T47D (cell line): ENCODE results near the gene ATG12.
A peak's percentile ranks its signal among the peaks of the same experiment; 100 is the strongest.
"Not testable (repeated sequence)": the region's sequence is repeated elsewhere in the genome, so short reads cannot be mapped to it uniquely, and the experiment has no call there.

Source experiments
- DNase-seq, 2 experiments: peaks; one replicate each; pipeline versions ENCODE4 v3.0.0 to v3.0.0-alpha.2; 2011 to 2012; ENCODE audit warnings: low read depth in 1 of 2, low spot score in 1 of 2
- JUND ChIP-seq: IDR thresholded peaks from 2 replicates; pipeline ENCODE4 v1.6.1; 2012; ENCODE audit warnings: low read depth
- in situ Hi-C: cut with HindIII; loops from 2 replicates; pipeline ENCODE4 v1.10.0; 2016; ENCODE audit warnings: low sequenced_read_pairs, low pct_unique_long_range_greater_than_20kb

ATG12 gene

DNA sequence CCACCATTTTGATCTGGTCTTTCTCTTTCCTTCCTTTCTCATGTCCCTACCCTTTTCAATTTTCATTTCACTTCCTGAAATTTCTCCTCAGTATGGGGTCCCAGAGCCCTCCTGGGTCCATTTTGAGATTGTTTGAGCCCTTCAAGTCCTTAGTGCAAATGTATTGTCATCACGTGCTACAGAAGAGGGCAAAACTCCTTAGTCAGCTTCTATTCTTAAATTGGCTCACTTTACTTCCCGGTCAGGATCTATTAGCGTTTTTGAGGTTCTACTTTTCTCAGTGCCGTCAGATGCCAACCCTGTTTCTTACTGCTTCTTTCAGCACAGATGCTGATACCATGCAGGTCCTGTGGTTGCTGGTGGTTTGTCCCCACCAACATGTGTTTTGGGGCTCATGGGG, 5.9 kb downstream of the ATG12 start:
- in situ Hi-C loops = no loop called here

DNA sequence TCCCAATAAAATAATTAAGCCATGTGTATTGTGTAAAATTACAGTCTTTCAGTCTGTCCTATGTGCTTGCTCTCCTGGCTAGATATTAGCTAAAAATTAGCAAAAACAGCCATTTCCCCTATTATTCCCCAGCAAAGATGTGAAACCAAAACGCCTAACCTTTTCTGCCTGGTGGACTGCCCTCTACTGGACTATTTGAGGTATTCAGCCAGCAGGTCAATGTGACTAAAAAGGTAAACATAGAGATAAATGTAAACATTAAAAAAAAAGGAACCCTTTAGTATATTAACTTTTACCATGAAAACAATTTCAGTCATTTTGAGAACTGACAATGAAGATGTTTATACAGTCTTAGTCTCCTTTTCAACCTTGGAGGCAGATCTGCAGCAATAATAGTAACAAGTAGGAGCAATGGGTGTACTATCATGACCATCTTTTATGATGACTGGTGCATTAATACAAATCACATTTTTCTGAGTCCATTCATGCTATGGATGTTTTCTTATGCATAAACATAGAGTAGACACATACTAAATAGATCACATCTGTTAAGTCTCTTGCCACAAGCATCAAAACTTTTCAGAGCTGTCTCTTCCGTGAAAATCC, 10.1 kb downstream of the ATG12 start:
- in situ Hi-C loops = no loop called here
- DNase-seq = peak; percentile 44 to 65
- TF ChIP-seq JUND = no peak

More for the DNA sequence above, 5.9 kb downstream of the ATG12 start:
- DNase-seq = no peak
- TF ChIP-seq JUND = no peak

DNA sequence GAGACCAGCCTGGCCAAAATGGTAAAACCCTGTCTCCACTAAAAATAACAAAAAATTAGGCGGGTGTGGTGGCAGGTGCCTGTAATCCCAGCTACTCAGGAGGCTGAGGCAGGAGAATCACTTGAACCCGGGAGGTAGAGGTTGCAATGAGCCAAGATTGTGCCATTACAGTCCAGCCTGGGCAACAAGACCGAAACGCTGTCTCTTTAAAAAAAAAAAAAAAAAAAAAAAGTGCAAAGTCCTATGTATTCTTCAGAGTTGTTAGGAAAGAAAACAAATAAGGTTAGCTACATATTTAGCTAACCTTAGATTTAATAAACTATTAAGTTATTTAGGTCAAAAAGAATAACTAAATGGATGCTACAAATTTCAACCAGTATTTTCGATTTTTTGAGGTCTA, 11.5 kb downstream of the ATG12 start:
- in situ Hi-C loops = no loop called here
- no peak for DNase-seq
- no peak for TF ChIP-seq JUND

DNA sequence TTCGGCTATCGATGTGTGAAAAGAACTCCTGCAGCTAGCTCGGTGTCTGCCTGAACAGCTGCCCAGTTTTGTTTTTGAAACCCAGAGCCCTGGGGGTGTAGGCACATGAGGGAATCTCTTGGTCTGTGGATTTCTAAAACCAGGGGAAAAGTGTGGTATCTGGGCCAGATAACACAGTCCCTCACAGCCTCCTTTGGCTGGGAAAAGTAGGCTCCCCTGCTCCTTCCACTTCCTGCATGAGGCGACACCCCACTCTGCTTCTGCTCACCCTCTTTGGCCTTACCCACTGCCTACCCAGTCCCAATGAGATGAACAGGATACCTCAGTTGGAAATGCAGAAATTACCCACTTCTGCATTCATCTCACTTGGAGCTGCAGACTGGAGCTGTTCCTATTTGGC, 15.4 kb downstream of the ATG12 start:
- no peak for TF ChIP-seq JUND
- DNase-seq = no peak
- in situ Hi-C loops = no loop called here

DNA sequence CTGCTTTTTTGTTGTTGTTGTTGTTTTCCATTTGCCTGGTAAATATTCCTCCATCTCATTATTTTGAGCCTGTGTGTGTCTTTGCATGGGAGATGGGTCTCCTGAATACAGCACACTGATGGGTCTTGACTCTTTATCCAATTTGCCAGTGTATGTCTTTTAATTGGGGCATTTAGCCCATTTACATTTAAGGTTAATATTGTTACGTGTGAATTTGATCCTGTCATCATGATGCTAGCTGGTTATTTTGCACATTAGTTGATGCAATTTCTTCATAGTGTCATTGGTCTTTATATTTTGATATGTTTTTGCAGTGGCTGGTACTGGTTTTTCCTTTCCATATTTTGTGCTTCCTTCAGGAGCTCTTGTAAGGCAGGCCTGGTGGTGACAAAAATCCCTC, 16.4 kb downstream of the ATG12 start:
- DNase-seq, in situ Hi-C loops: not testable (repeated sequence)

DNA sequence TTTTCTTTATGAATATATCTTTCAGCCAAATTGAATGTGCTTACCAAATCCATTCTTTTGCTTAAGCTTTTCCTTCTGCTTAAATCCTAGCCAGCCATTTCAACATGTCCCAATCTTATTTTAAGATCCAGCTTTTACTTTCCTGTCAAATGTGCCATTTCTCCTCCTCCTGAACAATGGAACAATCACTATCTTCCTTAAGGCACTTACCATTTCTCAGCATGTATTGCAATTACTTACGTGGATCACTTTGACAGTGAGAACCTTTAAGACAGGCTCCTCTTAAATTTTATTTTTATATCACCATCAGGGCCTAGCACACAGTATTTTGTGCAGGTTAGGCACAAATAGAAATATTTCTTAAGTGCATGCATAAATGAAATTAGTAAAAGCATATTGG, 20.5 kb downstream of the ATG12 start:
- in situ Hi-C loops = no loop called here
- no peak for TF ChIP-seq JUND

DNA sequence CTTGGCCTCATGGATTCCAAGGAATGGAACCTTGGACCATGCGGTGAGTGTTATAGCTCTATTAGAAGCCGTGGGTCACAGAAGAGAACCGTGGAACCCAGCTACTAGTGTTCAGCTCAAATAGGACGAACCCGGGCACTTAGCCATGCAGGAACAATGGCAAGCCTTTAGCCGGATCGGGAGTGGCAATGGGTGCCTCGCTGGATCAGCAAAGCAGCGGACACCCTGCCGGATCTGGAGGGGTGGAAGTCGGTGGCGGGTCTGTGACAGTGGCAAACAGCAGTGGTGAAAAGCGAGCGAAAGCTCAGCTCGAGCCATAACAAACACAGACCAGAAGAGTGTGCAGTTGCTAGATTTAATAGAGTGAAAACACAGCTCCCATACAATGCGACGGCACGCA, 22.5 kb downstream of the ATG12 start:
- DNase-seq = no peak
- TF ChIP-seq JUND = no peak
- in situ Hi-C loops = no loop called here

More for the DNA sequence above, 20.5 kb downstream of the ATG12 start:
- no peak for DNase-seq

DNA sequence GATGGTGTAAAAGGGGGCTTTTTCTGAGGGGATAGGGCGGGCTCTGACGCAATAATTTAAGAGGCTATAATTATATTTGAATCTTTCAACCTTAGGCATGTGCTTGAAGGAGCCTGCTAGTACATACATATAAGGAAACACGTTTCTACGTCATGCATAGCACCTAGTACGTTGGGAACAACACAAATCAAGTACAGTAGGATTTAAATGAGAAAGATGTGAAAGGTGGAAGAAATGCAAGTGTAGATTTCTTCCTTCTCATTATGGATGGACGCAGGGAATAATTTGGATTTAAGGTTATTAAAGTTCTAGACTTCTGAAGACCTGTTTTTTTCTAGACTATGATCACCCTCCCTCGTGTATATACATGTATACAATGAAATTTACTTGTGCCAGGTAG, 24.0 kb downstream of the ATG12 start:
- in situ Hi-C loops = no loop called here

DNA sequence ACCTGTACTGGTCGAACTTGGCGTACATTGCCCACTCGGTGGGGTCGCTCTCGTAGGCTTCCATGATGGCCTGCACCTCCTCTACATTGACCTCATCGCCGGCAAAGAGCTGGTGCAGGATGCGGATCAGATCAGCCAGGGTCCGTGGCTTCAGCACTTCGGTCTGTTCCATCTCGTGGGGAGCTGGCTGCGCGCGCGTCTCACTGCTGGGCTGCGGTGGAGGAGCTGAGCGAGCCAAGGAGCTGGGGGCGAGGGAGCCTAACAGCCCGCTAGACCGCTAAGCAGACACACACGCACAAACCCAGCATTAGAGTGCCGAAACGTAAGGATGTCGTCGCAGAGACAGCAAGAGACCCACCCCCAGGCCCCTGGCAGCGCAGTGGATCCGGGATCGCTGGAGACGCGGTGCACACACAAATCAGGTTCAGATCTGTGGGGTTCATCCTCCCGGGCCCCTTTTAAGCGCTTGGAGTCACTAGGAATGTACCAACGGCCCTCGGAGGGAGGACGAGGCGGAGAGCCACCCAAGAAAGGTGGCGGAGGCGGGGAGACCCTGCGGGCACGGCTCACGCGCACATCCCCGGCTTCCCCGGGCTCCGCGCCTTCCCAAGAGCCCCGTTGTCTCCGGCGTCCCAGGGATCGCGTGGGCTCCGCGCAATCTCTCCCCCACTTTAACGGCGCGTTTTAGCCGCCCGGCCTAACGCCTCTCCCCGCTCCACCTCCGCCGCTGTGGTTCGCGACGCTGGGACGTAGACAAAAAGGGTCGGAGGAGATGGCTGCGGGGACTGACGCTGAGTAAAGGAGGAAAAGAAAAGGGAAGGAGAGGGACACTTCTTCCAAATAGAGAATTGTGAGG, 24.9 kb downstream of the ATG12 start, which contains the start of gene CDO1:
TSS of gene CDO1 (minus strand) at position 434 of the 856 bp plus-strand sequence. CDS start at position 172, 262 bp downstream.
- in situ Hi-C loops = no loop called here
- no peak for DNase-seq
- TF ChIP-seq JUND = no peak

More for the DNA sequence above, 24.0 kb downstream of the ATG12 start:
- TF ChIP-seq JUND = no peak
- DNase-seq = no peak

DNA sequence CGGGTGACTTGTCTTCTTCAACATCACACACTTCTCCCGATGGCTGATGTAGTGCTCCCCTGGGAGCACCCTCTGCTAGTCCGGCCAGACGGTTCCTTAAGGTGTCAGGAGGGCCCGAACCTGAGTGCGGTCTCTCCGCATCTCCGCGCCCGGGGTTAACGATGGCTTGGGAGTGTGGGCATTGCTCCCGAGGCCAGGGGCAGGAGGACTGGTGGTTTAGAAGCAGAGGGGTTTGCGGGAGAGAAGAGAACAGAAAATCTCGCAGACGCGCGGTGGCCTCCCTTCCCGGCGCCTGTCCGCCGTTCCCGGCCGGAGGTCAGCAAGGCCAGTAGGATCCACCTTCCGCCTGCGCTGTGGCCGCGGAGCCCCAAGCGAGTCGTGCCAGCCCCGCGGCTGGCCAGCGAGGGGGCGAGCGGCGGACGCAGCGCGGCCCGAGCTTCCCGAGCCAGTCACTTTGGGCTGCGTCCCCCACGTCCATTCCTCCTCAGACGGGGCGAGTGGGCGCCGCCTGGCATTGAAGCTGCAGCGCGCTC, 25.6 kb downstream of the ATG12 start:
- no peak for DNase-seq
- in situ Hi-C loops = no loop called here
- no peak for TF ChIP-seq JUND

DNA sequence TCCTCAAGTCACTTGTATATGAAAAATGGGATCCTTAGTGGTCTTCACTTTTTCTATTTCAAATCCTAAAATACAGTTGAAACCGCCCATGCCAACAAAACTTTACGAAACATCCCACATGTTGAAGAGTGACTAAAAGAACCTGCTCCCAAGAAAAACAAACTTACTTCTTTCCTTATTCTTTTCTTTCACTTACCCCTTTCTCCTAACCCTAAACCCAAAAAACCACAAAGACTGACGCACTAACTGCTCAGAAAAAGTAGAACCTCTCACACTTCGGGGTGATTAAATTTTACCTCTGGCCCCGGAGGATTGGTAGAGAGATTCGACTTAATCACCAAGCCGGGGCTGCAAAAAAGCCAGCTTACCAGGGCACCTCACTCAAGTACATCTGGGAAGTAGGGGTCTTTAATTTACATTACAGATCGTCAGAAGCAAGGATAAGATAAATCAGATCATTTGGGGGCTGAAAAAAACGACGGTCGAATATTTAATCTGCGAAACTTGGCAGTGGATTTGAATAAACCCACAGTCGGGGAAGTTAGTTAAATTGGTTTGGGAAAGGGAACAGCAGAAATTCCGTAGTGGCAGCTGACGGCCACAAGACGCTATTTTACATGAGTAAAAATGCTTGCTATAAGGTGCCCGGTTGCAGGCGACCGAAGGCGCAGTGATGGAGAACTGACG, 26.2 kb downstream of the ATG12 start:
- DNase-seq = no peak
- in situ Hi-C loops = no loop called here
- no peak for TF ChIP-seq JUND

DNA sequence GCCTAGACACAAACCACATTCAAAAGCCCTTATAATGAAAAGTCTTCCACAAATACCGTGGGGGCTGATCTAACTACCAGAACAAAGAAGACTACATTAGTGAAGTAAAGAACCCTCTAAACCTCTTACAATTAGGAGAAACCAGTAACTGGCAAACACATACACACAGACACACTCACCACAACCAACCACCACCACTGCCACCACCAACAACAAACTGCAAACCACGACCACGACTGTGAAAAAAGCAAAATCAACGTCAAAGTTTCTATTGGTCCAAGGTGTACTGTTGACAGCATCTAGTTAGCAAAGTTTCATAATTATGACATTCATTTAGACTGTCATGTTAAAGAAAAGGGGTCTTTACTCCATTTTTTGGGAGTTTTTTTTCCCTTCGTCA, 27.6 kb downstream of the ATG12 start:
- no peak for DNase-seq
- in situ Hi-C loops = no loop called here
- TF ChIP-seq JUND = no peak

DNA sequence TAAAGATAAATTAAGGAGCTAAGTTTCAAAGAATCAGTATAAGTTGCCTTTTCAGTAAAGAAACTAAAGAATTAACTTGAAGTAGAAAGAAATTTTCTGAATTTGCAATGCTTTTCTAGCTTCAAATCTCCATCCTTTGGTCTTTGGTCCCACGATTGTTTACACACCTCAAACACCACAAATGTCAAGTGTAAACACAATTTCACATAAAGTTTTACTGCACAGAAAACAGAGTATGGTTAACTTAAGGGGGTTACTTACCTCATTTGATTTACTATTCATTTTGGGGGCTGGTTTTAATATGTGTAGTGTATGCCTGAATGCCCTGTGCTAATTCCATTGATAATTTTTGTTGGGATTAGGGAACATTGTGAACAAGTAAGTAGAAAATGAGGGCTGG, 29.0 kb downstream of the ATG12 start:
- no peak for DNase-seq
- no peak for TF ChIP-seq JUND
- in situ Hi-C loops = no loop called here
